GM21528 (cell line): ENCODE results near the gene RAD23A.
"Not testable (repeated sequence)": the region's sequence is repeated elsewhere in the genome, so short reads cannot be mapped to it uniquely, and the experiment has no call there.

ENCODE experiments used
- ATAC-seq: cut with Tn5 transposase; IDR thresholded peaks from one replicate; pipeline ENCODE4 v1.9.1; 2021; ENCODE audit warnings: mild to moderate bottlenecking, moderate library complexity; ENCODE audit not compliant: unreplicated experiment, low FRiP score

RAD23A gene

DNA sequence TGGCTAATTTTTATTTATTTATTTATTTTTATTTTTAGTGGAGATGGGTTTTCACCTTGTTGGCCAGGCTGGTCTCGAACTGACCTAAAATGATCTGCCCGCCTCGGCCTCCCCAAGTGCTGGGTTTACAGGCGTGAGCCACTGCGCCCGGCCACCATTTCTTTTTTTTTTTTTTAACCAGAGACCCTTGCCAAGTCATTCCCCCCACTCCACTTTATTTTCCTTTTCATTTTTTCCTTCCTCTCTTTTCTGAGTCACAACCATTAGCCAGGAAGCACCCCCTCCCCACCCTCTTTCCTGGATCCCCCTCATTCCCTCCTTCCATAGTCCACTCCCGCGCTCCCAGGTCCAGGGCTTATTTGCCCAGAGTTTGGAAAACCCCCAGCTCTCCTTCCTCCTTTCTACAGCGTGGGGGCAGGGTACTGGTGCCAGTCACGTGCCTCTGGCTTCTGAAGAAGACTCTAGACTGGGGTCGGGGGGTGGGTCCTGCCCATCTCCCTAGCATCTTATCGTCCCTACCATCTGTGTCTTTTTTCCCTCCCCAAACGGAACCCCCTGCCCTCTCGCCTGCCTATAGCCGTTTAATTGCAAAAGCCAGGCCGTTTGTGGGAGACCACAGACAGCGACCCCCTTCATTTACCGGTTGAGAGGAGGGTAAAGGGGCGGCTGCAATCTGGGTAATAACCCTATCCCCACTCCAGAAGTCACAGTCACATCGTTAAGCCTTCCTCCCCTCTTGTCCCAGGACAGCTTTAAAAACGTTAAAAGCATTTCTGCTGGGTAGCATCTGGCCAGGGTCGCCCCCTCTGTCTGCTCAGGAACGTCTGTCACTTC lies 8.4 kb upstream of the RAD23A start:
- ATAC-seq, result no peak

DNA sequence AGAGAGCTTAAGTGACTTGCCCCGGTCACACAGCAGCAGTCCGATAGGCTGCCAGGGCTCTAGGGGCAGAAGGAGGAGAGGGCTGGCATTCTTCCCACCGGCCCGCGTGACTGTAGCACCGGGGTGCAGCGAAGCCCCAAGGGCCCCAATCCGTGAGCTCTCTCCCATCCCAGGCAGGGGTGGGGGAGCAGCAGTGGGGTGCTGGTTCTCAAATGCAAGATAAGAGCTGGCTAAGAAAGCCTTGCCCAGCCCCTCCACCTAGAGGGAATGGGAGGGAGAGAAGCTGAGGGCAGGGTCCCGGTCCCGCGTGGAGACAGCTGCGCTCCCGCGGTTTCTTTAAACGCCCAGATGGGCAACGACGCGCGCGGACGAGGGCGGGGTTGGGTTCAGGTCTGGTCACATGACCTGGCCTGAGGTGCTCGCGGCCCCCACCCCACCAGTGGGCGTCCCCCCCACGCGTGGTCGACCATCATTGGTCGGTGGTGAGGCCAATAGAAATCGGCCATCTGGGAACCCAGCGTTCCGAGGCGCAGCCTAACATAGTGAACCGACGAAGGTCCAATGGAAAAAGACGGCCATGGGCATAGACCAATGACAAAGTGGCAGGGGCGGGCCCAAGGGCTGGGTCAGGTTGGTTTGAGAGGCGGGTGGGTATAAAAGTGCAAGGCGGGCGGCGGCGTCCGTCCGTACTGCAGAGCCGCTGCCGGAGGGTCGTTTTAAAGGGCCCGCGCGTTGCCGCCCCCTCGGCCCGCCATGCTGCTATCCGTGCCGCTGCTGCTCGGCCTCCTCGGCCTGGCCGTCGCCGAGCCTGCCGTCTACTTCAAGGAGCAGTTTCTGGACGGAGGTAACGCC lies 7.5 kb upstream of the RAD23A start, which contains the start of gene CALR:
CALR (plus strand) TSS at position 683 of the 852 bp plus-strand sequence; CDS start at position 754, 71 bp downstream.
- ATAC-seq, result peak; percentile 79

DNA sequence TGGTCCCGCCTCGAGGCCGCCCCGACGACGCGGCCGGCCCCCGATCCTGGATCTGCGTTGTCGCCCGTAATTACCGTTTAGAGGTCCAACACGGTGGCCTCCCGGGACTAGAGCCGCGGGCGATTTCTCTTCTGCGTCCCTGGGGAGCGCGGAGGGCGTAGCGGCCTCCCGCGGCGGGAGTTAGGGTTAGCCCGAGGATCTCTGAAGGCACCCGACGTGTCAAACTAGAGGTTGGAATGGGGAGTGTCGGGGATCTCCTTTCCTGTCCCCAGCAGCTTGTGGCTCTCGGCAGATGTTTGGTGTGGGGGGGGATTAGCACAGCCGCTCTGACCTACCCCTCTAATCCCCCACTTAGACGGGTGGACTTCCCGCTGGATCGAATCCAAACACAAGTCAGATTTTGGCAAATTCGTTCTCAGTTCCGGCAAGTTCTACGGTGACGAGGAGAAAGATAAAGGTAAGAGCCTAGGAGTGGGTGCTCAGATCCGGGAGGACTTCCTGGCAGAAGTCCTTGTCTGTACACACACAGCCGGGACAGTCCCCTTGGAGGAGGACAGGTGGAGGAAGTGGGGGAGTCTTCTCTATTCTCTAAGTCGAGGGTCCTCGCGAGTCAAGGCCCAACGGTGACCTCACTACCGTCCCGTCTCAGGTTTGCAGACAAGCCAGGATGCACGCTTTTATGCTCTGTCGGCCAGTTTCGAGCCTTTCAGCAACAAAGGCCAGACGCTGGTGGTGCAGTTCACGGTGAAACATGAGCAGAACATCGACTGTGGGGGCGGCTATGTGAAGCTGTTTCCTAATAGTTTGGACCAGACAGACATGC lies 6.7 kb upstream of the RAD23A start:
- peak; percentile 7 for ATAC-seq

DNA sequence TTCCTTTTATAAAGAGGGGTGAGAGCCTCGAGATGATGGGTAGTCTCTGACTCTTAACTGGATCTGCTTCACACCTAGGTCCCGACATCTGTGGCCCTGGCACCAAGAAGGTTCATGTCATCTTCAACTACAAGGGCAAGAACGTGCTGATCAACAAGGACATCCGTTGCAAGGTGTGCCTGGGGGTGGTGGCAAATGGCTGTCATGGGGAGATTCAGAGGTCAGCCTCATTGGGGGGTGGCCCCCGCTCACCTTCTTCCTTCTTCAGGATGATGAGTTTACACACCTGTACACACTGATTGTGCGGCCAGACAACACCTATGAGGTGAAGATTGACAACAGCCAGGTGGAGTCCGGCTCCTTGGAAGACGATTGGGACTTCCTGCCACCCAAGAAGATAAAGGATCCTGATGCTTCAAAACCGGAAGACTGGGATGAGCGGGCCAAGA lies 5.7 kb upstream of the RAD23A start:
- no peak for ATAC-seq

DNA sequence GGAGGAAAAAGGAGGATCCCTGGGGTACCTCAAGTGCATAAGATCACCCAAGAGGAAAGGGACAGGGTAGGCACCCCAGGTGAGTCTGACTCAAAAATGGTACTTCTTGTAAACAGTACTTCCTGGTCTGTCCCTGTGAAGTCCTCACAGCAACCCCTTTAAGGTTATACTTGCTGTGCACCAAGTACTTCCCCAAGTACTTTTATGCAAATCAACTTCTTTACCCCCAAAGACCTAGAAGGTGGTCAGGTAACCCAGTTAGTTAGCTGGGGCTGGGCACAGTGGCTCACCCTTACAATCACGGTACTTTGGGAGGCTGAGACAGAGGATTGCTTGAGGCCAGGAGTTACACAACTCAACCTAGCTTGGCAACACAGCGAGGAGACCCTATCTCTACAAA lies 4.8 kb upstream of the RAD23A start:
- no peak for ATAC-seq

- ATAC-seq, result no peak
Measured at GRCh38 chr19:12943437-12944044, 2.1 kb upstream of the RAD23A start.

GRCh38 chr19:12944104-12944674 lies 1.5 kb upstream of the RAD23A start:
- ATAC-seq, result no peak

GRCh38 chr19:12946092-12946721 lies 545 bp downstream of the RAD23A start:
- ATAC-seq, result peak; percentile 44

- ATAC-seq, result no peak
Measured at GRCh38 chr19:12946731-12947496, 1.3 kb downstream of the RAD23A start.

GRCh38 chr19:12947702-12948611 lies 2.3 kb downstream of the RAD23A start:
- ATAC-seq, result no peak

DNA sequence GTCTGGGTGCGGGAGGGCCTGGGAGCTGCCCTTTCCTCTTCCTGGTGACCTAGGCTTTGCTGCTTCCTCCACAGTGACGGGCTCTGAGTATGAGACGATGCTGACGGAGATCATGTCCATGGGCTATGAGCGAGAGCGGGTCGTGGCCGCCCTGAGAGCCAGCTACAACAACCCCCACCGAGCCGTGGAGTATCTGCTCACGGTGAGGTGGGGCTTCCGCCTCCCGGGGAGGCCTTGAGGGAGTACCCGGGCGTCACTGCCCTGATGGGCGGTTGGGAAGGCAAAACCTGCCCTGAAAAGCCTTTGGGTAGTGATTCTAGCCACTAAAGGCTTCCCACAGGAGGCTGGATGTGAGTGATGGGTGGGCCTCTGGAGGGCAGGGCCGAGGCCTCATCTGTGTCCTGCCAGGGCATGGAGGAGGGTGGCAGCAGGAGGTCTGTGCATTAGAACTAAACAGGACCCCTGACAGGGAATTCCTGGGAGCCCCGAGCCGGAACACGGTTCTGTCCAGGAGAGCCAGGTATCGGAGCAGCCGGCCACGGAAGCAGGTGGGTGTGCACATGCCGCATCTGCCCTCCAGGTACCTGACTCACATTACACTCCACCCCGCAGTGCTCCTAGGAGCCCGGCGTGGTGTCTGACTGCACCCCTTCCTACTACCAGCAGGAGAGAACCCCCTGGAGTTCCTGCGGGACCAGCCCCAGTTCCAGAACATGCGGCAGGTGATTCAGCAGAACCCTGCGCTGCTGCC lies 3.1 kb downstream of the RAD23A start:
- ATAC-seq, result no peak

- no peak for ATAC-seq
Measured at GRCh38 chr19:12949363-12950283, 4.0 kb downstream of the RAD23A start.

DNA sequence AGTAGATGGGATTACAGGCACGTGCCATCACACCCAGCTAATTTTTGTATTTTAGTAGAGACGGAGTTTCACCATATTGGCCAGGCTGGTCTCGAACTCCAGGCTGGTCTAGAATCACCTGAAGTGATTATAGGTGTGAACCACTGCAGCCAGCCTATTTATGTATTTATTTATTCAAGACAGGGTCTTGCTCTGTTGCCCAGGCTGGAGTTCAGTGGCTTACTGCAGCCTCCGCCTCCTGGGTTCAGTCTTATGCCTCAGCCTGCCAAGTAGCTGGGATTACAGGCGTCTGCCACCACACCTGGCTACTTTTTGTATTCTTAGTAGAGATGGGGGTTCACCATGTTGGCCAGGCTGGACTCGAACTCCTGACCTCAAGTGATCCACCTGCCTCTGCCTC lies 6.4 kb downstream of the RAD23A start:
- ATAC-seq, result not testable (repeated sequence)

- no peak for ATAC-seq
Measured at GRCh38 chr19:12952488-12953137, 7.0 kb downstream of the RAD23A start.

DNA sequence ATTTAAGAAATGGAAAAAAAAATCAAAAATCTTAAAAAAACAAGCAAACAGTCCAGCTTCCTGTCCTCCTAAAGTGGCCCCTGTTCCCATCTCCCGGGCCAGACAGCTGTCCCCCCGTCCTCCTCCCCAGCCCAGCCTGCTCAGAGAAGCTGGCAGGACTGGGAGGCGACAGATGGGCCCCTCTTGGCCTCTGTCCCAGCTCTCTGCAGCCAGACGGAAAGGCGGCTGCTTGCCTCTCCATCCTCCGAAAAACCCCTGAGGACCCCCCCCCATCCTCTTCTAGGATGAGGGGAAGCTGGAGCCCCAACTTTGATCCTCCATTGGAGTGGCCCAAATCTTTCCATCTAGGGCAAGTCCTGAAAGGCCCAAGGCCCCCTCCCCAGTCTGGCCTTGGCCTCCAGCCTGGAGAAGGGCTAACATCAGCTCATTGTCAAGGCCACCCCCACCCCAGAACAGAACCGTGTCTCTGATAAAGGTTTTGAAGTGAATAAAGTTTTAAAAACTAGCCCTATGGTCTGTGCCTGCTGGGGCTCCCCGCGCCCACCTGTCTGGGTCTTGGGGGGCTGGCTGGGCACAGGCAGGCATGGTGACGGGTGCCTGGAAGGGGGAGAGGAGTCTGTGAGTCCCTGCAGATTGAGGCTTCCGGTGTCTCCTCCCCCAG lies 7.6 kb downstream of the RAD23A start:
- no peak for ATAC-seq
